Suprapubic skin (tissue), 3 donors: ENCODE measurements around the gene CDC37L1.

Experiments
- EP300 ChIP-seq: sonication (generic); formaldehyde crosslinking; IDR thresholded peaks from one replicate; pipeline ENCODE4 v1.6.1; 2017; ENCODE audit warnings: antibody characterized with exemption
- TF ChIP-seq, protein P1 (sequence below), 2 donors: fragments of 200-600 bp in 1 of 2; fragments of 450-650 bp in 1 of 2; sonication (generic) in 1 of 2; IDR thresholded peaks; one replicate each; pipeline ENCODE4 v1.5.1; 2016 to 2019; ENCODE audit warnings: antibody characterized with exemption in 2 of 2, mild to moderate bottlenecking in 1 of 2, moderate library complexity in 1 of 2

DNA sequence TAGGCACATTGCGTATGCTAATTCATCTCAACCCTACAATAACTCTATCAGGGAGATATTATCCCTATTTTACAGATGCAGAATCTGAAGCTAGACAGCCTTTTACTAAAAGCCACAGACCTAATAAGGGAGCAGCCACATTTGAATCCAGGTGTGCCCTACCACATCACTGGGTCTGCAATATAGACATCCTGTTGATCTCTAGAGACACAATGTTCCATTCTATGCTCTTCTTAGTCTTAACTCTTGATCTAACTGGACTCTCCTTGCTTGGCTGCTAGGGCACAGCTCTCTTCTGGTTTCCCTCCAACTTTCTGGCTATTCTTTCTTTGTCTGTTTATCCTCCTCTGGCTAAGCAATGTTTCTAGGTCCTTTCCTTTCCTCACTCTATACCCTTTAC is 11.7 kb upstream of the CDC37L1 start:
- TF ChIP-seq, protein P1, sequence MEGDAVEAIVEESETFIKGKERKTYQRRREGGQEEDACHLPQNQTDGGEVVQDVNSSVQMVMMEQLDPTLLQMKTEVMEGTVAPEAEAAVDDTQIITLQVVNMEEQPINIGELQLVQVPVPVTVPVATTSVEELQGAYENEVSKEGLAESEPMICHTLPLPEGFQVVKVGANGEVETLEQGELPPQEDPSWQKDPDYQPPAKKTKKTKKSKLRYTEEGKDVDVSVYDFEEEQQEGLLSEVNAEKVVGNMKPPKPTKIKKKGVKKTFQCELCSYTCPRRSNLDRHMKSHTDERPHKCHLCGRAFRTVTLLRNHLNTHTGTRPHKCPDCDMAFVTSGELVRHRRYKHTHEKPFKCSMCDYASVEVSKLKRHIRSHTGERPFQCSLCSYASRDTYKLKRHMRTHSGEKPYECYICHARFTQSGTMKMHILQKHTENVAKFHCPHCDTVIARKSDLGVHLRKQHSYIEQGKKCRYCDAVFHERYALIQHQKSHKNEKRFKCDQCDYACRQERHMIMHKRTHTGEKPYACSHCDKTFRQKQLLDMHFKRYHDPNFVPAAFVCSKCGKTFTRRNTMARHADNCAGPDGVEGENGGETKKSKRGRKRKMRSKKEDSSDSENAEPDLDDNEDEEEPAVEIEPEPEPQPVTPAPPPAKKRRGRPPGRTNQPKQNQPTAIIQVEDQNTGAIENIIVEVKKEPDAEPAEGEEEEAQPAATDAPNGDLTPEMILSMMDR (IDR thresholded peaks at IDR 0.05), result no peak
- TF ChIP-seq EP300, result no peak
